ENCODE results near the gene CCL11. TPM values are rescaled to one million over a fixed set of nuclear protein-coding genes. Genes with fewer than 3 reads are reported as not detected.
A peak's percentile ranks its signal among the peaks of the same experiment; 100 is the strongest.

The CCL11 gene
- polyA plus RNA-seq, 1 of the 3 experiments (the other 2 are of a cell fraction) = not detected

- H3K9me3 ChIP-seq = no peaks in the 10 kb centered on the region
Observed at GRCh38 chr17:34246881-34247280, 38.7 kb upstream of the CCL11 start.

GRCh38 chr17:34248511-34249024 is 37.0 kb upstream of the CCL11 start:
- Histone ChIP-seq H3F3A (replicated peaks; ENCODE audit: insufficient read depth) (peaks cover 36% of the 10 kb centered on the region), H3K4me1 (ENCODE audit: control insufficient read depth in 1 of 2, insufficient read depth in 2 of 2, low read depth in 1 of 2, low read length in 1 of 2) (peaks cover 23 to 49% of the 10 kb centered on the region in 2 experiments), H4K20me1 (ENCODE audit: insufficient read depth) (no peaks in the 10 kb centered on the region), H3K9me2 (no peaks in the 10 kb centered on the region), H3K79me2 (ENCODE audit: insufficient read depth) (no peaks in the 10 kb centered on the region), H3K27ac (ENCODE audit: low read depth in 2 of 2, low read length in 1 of 2) (peak overlapping the region; percentile 34 to 98), H3K27me3 (ENCODE audit: insufficient read depth) (no peaks in the 10 kb centered on the region), H3K4me3 (ENCODE audit: low read depth in 2 of 2, low read length in 1 of 2) (no peak overlapping the region), H3K9me3 (no peaks in the 10 kb centered on the region), H3K36me3 (replicated peaks in 1 of 2; ENCODE audit: control insufficient read depth in 1 of 2, insufficient read depth in 2 of 2, low read length in 1 of 2) (no peaks in the 10 kb centered on the region), H3K4me2 (peak overlapping the region; percentile 60), H2AFZ (ENCODE audit: low read depth) (no peak overlapping the region), H3K9ac (peak overlapping the region; percentile 70)
- no peak for DNase-seq
- no peak for TF ChIP-seq SMC3 (IDR thresholded peaks at IDR 0.05; ENCODE audit: low read depth, low read length)
- TF ChIP-seq NFIC (IDR thresholded peaks at IDR 0.05; ENCODE audit: borderline replicate concordance) = peak; percentile 24; the same call in 1 of the 2 replicates
- no peak for TF ChIP-seq MAX (IDR thresholded peaks at IDR 0.05; ENCODE audit: low read depth)
- no peak for TF ChIP-seq RAD21 (IDR thresholded peaks at IDR 0.05; ENCODE audit: low read length)
- peak; percentile 72; the same call in 1 of the 2 replicates for TF ChIP-seq MEF2A (IDR thresholded peaks at IDR 0.05; ENCODE audit: borderline replicate concordance, low read depth)
- TF ChIP-seq JUND (IDR thresholded peaks at IDR 0.05) = peak; percentile 35; the same call in 1 of the 2 replicates
- TF ChIP-seq EP300 (IDR thresholded peaks at IDR 0.05; ENCODE audit: borderline replicate concordance in 1 of 2, low read depth in 1 of 2, low read length in 1 of 2) = peak in 1 of 2 experiments; percentile 65; a peak in 1 of 4 replicates
- no peak for TF ChIP-seq FOSL2 (IDR thresholded peaks at IDR 0.05; ENCODE audit: borderline replicate concordance, low read depth)
- TF ChIP-seq TCF12 (IDR thresholded peaks at IDR 0.05) = peak; percentile 48; the same call in 1 of the 2 replicates
- peak; percentile 40; the same call in 1 of the 2 replicates for TF ChIP-seq PBX3 (IDR thresholded peaks at IDR 0.05)
- TF ChIP-seq GABPA (IDR thresholded peaks at IDR 0.05; ENCODE audit: low read depth) = no peak
- TF ChIP-seq TEAD4 (IDR thresholded peaks at IDR 0.05; ENCODE audit: borderline replicate concordance, insufficient read depth) = 0 out of 2 replicates have a peak, but pooled peaks have one; percentile 17
- TF ChIP-seq USF2 (IDR thresholded peaks at IDR 0.05; ENCODE audit: borderline replicate concordance, low read depth, low read length) = no peak
- TF ChIP-seq FOXM1 (IDR thresholded peaks at IDR 0.05; ENCODE audit: low read depth) = no peak
- no peak for TF ChIP-seq RXRA (IDR thresholded peaks at IDR 0.05; ENCODE audit: borderline replicate concordance, low read depth)
- WGBS (ENCODE audit: low lambda C conversion rate) = 42% methylated on average over 6 of the region's 6 CpGs
- CTCF ChIA-PET = interaction anchor here (2.7 to 3.4 kb wide), 2 partner anchors 48 to 112 kb away, joined by 10 to 12 read pairs; no protein-coding TSS in a partner anchor
- POLR2A ChIA-PET = no interaction called here

More at GRCh38 chr17:34246881-34247280, 38.7 kb upstream of the CCL11 start:
- Histone ChIP-seq H3K79me2 (ENCODE audit: insufficient read depth) (no peaks in the 10 kb centered on the region), H3K4me2 (no peak overlapping the region), H3F3A (replicated peaks; ENCODE audit: insufficient read depth) (peaks cover 19% of the 10 kb centered on the region), H3K9me2 (no peaks in the 10 kb centered on the region), H3K4me3 (ENCODE audit: low read depth in 2 of 2, low read length in 1 of 2) (no peak overlapping the region), H3K9ac (no peak overlapping the region), H3K4me1 (ENCODE audit: control insufficient read depth in 1 of 2, insufficient read depth in 2 of 2, low read depth in 1 of 2, low read length in 1 of 2) (peaks cover 11 to 39% of the 10 kb centered on the region in 2 experiments; a peak in 3 of 4 replicates), H3K27me3 (ENCODE audit: insufficient read depth) (no peaks in the 10 kb centered on the region), H3K36me3 (replicated peaks in 1 of 2; ENCODE audit: control insufficient read depth in 1 of 2, insufficient read depth in 2 of 2, low read length in 1 of 2) (no peaks in the 10 kb centered on the region), H4K20me1 (ENCODE audit: insufficient read depth) (no peaks in the 10 kb centered on the region), H3K27ac (ENCODE audit: low read depth in 2 of 2, low read length in 1 of 2) (no peak overlapping the region), H2AFZ (ENCODE audit: low read depth) (no peak overlapping the region)
- TF ChIP-seq REST (IDR thresholded peaks at IDR 0.05; ENCODE audit: low read depth, low read length) = no peak
- no peak for TF ChIP-seq EZH2phosphoT487 (IDR thresholded peaks at IDR 0.05; ENCODE audit: borderline replicate concordance, low read depth)
- TF ChIP-seq JUND (IDR thresholded peaks at IDR 0.05) = no peak
- POLR2A ChIA-PET = no interaction called here
- DNase-seq = no peak
- CTCF ChIA-PET = interaction anchor here (3.0 kb wide), 1 partner anchor 115 kb away, joined by 9 read pairs; no protein-coding TSS in a partner anchor
- 68% methylated on average over 3 of the region's 3 CpGs for WGBS (ENCODE audit: low lambda C conversion rate)

Data from SK-N-SH (cell line).